Measurements from ENCODE around the gene EGFR. TPM values are rescaled to one million over a fixed set of nuclear protein-coding genes. Genes with fewer than 3 reads are reported as not detected.

EGFR gene
- total and polyA plus RNA-seq, 2 experiments from 2014 or later: 21.6 to 51.0 TPM

- H3K27ac ChIP-seq: no peak overlapping the region
- H4K20me1 ChIP-seq (ENCODE audit: insufficient read depth, poor library complexity, severe bottlenecking): no peaks in the 10 kb centered on the region
- H3K27me3 ChIP-seq: no peaks in the 10 kb centered on the region
- DNase-seq (ENCODE audit: low spot score): no peak
- no peaks in the 10 kb centered on the region for H3K9me3 ChIP-seq (ENCODE audit: low read depth)
- no peak for TF ChIP-seq EZH2 (IDR thresholded peaks at IDR 0.05; ENCODE audit: borderline replicate concordance)
- no peak for TF ChIP-seq EZH2phosphoT487 (IDR thresholded peaks at IDR 0.05; ENCODE audit: low read depth, severe bottlenecking, unreplicated experiment)
- TF ChIP-seq, protein P1, sequence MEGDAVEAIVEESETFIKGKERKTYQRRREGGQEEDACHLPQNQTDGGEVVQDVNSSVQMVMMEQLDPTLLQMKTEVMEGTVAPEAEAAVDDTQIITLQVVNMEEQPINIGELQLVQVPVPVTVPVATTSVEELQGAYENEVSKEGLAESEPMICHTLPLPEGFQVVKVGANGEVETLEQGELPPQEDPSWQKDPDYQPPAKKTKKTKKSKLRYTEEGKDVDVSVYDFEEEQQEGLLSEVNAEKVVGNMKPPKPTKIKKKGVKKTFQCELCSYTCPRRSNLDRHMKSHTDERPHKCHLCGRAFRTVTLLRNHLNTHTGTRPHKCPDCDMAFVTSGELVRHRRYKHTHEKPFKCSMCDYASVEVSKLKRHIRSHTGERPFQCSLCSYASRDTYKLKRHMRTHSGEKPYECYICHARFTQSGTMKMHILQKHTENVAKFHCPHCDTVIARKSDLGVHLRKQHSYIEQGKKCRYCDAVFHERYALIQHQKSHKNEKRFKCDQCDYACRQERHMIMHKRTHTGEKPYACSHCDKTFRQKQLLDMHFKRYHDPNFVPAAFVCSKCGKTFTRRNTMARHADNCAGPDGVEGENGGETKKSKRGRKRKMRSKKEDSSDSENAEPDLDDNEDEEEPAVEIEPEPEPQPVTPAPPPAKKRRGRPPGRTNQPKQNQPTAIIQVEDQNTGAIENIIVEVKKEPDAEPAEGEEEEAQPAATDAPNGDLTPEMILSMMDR (IDR thresholded peaks at IDR 0.05; ENCODE audit: poor library complexity): no peak
- no peak overlapping the region for H3K4me2 ChIP-seq
- no peaks in the 10 kb centered on the region for H3K36me3 ChIP-seq (replicated peaks; ENCODE audit: insufficient read depth, low read depth)
- H3K9me2 ChIP-seq (replicated peaks; ENCODE audit: insufficient read depth): no peaks in the 10 kb centered on the region
- H3K4me1 ChIP-seq (ENCODE audit: insufficient read depth): peaks cover 45% of the 10 kb centered on the region
- 97% methylated on average over 14 of the region's 14 CpGs for whole genome bisulfite sequencing (ENCODE audit: low lambda C conversion rate, missing lambda C conversion rate)
- H3K4me3 ChIP-seq: no peak overlapping the region
- peaks cover 51% of the 10 kb centered on the region for H3K79me2 ChIP-seq
- no peak overlapping the region for H2AFZ ChIP-seq
Observed at GRCh38 chr7:55067748-55068147, 48.9 kb downstream of the EGFR start.

DNA sequence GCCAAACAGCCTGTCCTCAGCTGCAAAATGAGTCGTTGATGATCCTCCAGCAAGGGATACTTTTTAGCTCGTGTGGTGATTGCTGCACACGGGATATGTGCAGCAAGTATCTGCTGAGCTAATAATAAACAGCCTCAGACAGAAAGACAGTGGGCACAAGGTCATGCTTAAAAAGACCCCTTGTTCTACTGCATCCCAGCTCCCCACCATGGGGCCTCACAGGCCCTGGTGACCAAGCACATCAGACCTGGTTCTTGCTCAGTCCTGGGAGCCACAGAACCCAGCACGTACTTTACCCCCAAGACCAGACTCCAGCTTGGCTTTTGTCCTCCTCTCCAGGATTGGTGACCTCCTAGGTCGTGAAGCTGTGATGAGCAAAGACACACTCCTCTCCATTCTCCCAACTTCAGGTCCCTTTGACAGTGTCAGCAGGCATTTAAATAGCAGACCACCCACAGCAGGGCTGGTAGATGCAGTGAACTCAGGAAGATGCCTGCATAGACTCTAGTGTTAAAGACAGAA lies 50.5 kb downstream of the EGFR start:
- TF ChIP-seq, protein P1 (IDR thresholded peaks at IDR 0.05; ENCODE audit: poor library complexity): no peak
- TF ChIP-seq EZH2phosphoT487 (IDR thresholded peaks at IDR 0.05; ENCODE audit: low read depth, severe bottlenecking, unreplicated experiment) (no peak), EZH2 (IDR thresholded peaks at IDR 0.05; ENCODE audit: borderline replicate concordance) (no peak)
- H3K36me3 ChIP-seq (replicated peaks; ENCODE audit: insufficient read depth, low read depth): no peaks in the 10 kb centered on the region
- H4K20me1 ChIP-seq (ENCODE audit: insufficient read depth, poor library complexity, severe bottlenecking): no peaks in the 10 kb centered on the region
- no peak overlapping the region for H3K4me3 ChIP-seq
- no peaks in the 10 kb centered on the region for H3K27me3 ChIP-seq
- no peak overlapping the region for H2AFZ ChIP-seq
- 73% methylated on average over 5 of the region's 5 CpGs for WGBS (ENCODE audit: low lambda C conversion rate, missing lambda C conversion rate)
- peaks cover 44% of the 10 kb centered on the region for H3K79me2 ChIP-seq
- H3K9me3 ChIP-seq (ENCODE audit: low read depth): no peaks in the 10 kb centered on the region
- peaks cover 60% of the 10 kb centered on the region for H3K4me1 ChIP-seq (ENCODE audit: insufficient read depth)
- H3K9me2 ChIP-seq (replicated peaks; ENCODE audit: insufficient read depth): no peaks in the 10 kb centered on the region
- H3K27ac ChIP-seq: peak overlapping the region; percentile 82
- peak overlapping the region; percentile 60 for H3K4me2 ChIP-seq
- no peak for DNase-seq (ENCODE audit: low spot score)

- H3K27me3 ChIP-seq: no peaks in the 10 kb centered on the region
- H3K4me2 ChIP-seq: peak overlapping the region; percentile 60
- no peak overlapping the region for H2AFZ ChIP-seq
- no peak overlapping the region for H3K4me3 ChIP-seq
- peak overlapping the region; percentile 82 for H3K27ac ChIP-seq
- DNase-seq (ENCODE audit: low spot score): no peak
- H3K36me3 ChIP-seq (replicated peaks; ENCODE audit: insufficient read depth, low read depth): no peaks in the 10 kb centered on the region
- peaks cover 58% of the 10 kb centered on the region for H3K4me1 ChIP-seq (ENCODE audit: insufficient read depth)
- H3K9me2 ChIP-seq (replicated peaks; ENCODE audit: insufficient read depth): no peaks in the 10 kb centered on the region
- no peaks in the 10 kb centered on the region for H3K9me3 ChIP-seq (ENCODE audit: low read depth)
- TF ChIP-seq, protein P1 (IDR thresholded peaks at IDR 0.05; ENCODE audit: poor library complexity): no peak
- TF ChIP-seq EZH2phosphoT487 (IDR thresholded peaks at IDR 0.05; ENCODE audit: low read depth, severe bottlenecking, unreplicated experiment) (no peak), EZH2 (IDR thresholded peaks at IDR 0.05; ENCODE audit: borderline replicate concordance) (no peak)
- H4K20me1 ChIP-seq (ENCODE audit: insufficient read depth, poor library complexity, severe bottlenecking): no peaks in the 10 kb centered on the region
- 72% methylated on average over 9 of the region's 9 CpGs for WGBS (ENCODE audit: low lambda C conversion rate, missing lambda C conversion rate)
- H3K79me2 ChIP-seq: peaks cover 46% of the 10 kb centered on the region
Observed at GRCh38 chr7:55070271-55070743, 51.5 kb downstream of the EGFR start.

Data from hepatocyte (in vitro differentiated cells).